IMR-90 (cell line): ENCODE data around the gene NPLOC4. TPM values are rescaled to one million over a fixed set of nuclear protein-coding genes. Genes with fewer than 3 reads are reported as not detected.

Experiments
- ELK1 ChIP-seq: fragments of 150-350 bp; IDR thresholded peaks from 2 replicates; pipeline ENCODE4 v1.6.1; 2016; ENCODE audit warnings: low read depth, mild to moderate bottlenecking, low read length, moderate library complexity, borderline replicate concordance
- MAZ ChIP-seq: IDR thresholded peaks from 2 replicates; pipeline ENCODE4 v1.6.1; 2012; ENCODE audit warnings: low read depth, mild to moderate bottlenecking, low read length, improper control_type of control experiment, moderate library complexity, borderline replicate concordance
- RFX5 ChIP-seq: IDR thresholded peaks from 2 replicates; pipeline ENCODE4 v1.8.0; 2012; ENCODE audit warnings: low read depth, mild to moderate bottlenecking, low read length, moderate library complexity
- USF2 ChIP-seq: fragments of 150-350 bp; IDR thresholded peaks from 2 replicates; pipeline ENCODE4 v1.6.1; 2017; ENCODE audit warnings: mild to moderate bottlenecking, antibody characterized with exemption, low read length, low read depth
- polyA plus RNA-seq, 3 experiments: library from polyadenylated mRNA; depleted of rRNA; stranded (reverse); fragments of >200 nt; gene quantifications; 2 replicates each; pipeline ENCODE4 v1.2.3, GENCODE V29; 2012; ENCODE audit warnings: low replicate concordance in 1 of 3
- total RNA-seq: library from RNA; depleted of rRNA; stranded (reverse); fragments of >200 nt; gene quantifications from 2 replicates; pipeline ENCODE4 v1.2.3, GENCODE V29; 2012

Gene NPLOC4
- total and polyA plus RNA-seq, 2 of the 4 experiments (the other 2 are of a cell fraction): 70.4 to 78.3 TPM

DNA sequence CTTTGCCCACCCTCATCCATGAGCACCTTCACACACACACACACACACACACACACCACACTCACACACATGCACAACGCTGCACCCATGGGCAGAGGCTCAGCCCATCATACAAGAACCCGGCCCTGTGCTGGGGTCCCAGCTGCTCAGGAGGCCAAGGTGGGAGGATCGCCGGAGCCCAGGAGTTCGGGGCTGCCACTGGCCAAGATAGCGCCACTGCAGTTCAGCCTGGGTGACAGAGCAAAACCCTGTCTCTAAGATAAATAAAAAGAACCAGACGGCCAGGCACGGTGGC lies 112.1 kb downstream of the NPLOC4 start (continued):
- TF ChIP-seq ELK1 (no peak), USF2 (no peak), RFX5 (no peak), MAZ (no peak)
